NCI-H748 (cell line): ENCODE measurements around the gene BOLA2.
"Not testable (repeated sequence)": the region's sequence is repeated elsewhere in the genome, so short reads cannot be mapped to it uniquely, and the experiment has no call there.

Source experiments
- DNase-seq: peaks from one replicate; lab custom pipeline; 2025; ENCODE audit not compliant: unreplicated experiment; lab: John Stamatoyannopoulos, UW

Gene BOLA2

DNA sequence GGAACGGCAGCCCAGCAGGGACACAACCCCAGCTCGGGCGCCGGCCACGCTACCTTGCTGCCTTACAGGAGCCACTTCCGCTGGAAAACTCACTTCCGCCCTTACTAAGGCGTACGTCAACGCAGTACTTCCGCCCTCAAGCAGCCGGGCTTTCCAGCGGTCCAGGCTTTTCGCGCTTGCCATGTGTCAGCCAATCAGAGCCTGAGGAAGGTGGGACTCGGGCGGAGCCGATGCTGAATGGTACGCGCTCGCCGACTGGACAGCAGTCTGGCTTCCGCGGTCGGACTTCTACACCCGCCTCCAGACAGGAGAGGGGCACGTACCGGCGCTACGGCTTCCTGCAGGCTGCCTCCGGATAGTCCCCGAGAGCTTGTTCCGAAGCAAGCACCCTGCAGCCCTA is at the start of gene BOLA2, which contains the start of gene SLX1B:
Gene BOLA2 (minus strand): TSS at position 83 of the 400 bp plus-strand sequence. CDS start 98 bp downstream, outside the sequence.
Gene SLX1B (plus strand): TSS at position 265 of the 400 bp plus-strand sequence.
- not testable (repeated sequence) for DNase-seq

DNA sequence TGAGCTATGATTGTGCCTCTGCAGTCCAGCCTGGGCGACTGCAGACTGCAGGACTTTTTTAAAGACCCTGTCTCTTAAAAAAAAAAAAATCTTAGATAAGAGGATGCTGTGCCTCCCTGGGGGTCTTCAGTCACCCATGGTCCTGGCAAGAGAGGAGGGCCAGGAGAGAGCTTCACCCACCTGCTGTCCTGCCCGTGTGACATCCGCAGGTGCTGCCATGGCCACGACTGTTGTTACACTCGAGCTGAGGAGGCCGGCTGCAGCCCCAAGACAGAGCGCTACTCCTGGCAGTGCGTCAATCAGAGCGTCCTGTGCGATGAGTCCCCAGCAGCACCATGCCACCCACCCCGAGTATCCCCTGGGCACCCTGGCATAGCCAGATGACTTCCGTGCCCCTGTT is 28.1 kb upstream of the BOLA2 start:
- DNase-seq: not testable (repeated sequence)

GRCh38 chr16:29472065-29472464 is 17.9 kb upstream of the BOLA2 start:
- DNase-seq: not testable (repeated sequence)

DNA sequence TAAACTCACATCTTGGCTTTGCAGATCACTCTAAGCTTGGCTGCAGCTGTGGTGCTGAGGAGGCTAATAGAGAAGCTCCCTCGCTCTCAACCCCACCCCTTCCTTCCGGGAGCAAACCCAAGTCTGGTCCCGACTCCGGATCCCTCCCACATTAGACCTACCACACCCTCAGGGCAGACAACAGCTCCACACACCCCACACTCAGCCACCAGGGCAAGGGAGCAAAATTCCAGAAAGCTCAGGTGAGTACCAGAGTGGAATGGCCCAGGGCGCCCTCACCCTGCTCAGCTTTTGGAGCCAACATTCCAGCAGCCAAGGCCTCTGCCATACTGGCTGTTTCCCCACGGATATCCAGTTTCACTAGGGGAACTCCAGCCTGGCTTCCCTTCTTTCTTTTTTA is 15.5 kb upstream of the BOLA2 start:
- not testable (repeated sequence) for DNase-seq

GRCh38 chr16:29467654-29468366 is 13.7 kb upstream of the BOLA2 start:
- not testable (repeated sequence) for DNase-seq

DNA sequence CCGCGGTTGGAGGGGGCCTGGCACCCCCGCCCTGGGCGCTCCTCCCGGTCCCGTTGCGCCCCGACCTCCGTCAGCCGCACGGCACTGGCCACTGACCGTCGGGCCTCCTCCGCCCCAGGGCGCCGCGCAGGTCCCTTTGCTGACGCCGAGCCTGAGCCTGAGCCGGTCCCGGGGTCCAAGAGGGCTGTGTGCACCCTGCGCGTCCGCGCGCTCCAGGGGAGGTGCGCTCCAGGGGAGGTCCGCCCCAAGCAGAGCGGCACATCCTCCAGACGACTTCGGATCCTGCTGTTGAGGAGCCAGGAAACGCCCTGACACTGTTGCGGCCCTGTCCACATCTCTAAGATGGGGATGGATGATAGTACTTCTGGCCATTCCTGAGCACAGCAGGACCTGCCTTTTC is 12.8 kb upstream of the BOLA2 start:
- not testable (repeated sequence) for DNase-seq

GRCh38 chr16:29465985-29466824 is 12.1 kb upstream of the BOLA2 start:
- DNase-seq: not testable (repeated sequence)

DNA sequence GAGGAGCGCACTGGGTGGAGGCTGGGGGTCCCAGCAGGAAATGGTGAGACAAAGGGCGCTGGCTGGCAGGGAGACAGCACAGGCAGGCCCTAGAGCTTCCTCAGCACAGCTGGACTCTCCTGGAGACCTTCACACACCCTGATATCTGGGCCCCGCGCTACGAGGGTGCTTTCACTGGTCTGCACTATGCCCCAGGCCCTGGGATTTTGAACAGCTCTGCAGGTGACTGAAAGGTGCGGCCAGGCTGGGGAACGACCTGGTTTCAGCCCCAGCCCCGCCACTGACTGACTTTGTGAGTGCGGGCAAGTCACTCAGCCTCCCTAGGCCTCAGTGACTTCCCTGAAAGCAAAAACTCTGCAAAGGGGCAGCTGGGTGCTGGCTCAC is 6.5 kb upstream of the BOLA2 start:
- not testable (repeated sequence) for DNase-seq

DNA sequence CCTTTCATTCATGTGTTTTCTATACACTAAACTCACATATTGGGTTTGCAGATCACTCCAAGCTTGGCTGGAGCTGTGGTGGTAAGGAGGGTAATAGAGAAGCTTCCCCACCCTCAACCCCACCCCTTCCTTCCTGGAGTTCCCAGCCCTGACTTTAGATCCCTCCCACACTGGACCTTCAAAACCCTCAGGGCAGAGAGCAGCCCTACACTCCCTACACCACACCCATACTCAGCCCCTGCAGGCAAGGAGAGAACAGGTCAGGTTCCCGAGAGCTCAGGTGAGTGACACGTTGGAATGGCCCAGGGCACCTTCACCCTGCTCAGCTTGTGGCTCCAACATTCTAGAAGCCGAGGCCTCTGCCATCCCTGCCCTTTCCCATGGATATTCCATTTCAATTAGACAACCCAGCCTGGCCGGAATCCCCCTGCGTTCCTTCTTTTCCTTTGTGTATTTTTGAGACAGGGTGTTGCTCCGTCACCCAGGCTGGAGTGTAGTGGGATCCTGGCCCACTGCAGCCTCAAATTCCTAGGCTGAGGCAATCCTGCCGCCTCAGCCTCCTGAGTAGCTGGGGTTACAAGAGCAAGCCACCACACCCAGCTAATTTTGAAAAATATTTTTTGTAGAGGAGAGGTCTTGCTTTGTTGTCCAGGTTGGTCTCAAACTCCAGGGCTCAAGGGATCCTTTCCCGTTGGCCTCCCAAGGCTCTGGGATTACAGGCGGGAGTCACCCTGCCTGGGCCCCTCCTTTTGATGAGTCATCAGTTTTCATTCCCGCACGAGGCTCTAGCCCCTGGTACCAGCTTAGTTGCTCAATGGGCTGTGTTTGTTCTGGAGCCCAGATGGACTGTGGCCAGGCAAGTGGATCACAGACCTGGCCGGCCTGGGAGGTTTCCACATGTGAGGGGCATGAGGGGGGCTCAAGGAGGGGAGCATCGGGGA is 5.8 kb upstream of the BOLA2 start, which contains the start of gene SULT1A4:
Gene SULT1A4 (plus strand): TSS at position 208 of the 941 bp plus-strand sequence. CDS start 1,473 bp downstream, outside the sequence.
- DNase-seq: not testable (repeated sequence)

DNA sequence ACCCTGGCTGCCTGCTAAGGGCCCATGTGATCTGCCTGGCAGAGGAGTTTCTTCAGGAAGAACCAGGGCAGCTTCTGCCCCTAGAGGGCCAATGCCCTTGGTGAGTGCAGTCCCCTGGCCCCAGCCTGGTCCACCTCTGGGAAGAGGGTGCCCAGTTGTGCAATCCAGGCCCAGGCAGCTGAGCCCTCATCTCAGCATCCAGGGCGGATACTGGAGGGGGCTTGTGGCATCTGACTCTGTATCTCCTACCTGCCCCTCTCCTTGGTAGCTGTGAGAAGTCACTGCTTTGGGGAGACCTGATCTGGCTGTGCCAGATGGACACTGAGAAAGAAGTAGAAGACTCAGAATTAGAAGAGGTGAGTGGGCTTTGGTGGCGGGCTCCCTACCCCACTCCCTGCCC is 3.5 kb upstream of the BOLA2 start:
- DNase-seq: not testable (repeated sequence)

DNA sequence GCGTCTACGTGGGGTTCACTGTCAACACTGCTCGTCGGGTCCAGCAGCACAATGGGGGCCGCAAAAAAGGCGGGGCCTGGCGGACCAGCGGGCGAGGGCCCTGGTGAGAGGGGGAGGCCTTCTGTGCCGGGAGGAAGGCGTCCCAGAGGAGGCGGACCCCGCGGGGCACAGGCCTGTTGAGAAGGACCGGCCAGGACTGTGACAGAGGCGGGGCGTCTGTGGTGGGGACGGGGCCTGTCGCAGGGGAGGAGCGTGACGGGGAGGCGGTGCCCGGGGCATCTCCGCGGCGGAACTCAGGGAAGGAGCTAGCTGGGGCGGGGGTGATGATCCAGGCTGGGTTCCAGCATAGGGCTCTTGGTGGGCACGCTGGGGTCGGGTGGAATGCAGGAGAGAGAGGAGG is 677 bp upstream of the BOLA2 start:
- not testable (repeated sequence) for DNase-seq

GRCh38 chr16:29453754-29454153 is 397 bp downstream of the BOLA2 start:
- DNase-seq: not testable (repeated sequence)

DNA sequence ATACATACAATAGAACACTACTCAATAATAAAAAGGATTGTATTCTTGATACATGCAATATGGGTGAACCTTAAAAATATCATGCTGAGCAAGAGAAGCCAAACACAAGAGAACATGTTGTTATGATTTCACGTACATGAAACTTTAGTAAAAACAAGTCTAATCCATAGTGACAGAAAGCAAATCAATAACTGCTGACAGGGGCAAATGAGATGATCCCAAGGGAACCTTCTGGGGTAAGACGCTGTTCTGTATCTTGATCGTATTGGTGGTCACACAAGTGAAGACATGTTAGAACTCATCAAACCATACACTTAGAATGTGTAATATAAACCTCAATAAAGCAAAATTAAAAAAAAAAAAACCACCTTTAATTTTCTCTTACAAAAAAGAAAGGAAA is 28.8 kb downstream of the BOLA2 start:
- DNase-seq: not testable (repeated sequence)

- DNase-seq: not testable (repeated sequence)
Observed at GRCh38 chr16:29423587-29423986, 30.6 kb downstream of the BOLA2 start.

GRCh38 chr16:29405249-29405648 is 48.9 kb downstream of the BOLA2 start:
- not testable (repeated sequence) for DNase-seq
